Renal cortical epithelial cell (primary cell): ENCODE measurements around the gene APCDD1L. TPM values are rescaled to one million over a fixed set of nuclear protein-coding genes. Genes with fewer than 3 reads are reported as not detected.
A peak's percentile ranks its signal among the peaks of the same experiment; 100 is the strongest.
"Not testable (repeated sequence)": the region's sequence is repeated elsewhere in the genome, so short reads cannot be mapped to it uniquely, and the experiment has no call there.

Experiments
- DNase-seq: peaks from one replicate; pipeline ENCODE4 v3.0.0-alpha.2; 2011; ENCODE audit warnings: low read depth
- total RNA-seq: library from RNA; depleted of rRNA; stranded (reverse); fragments of >200 nt; gene quantifications from 2 replicates; pipeline ENCODE4 v1.2.3, GENCODE V29; 2014

The APCDD1L gene
- total RNA-seq, 1 donor from 2014 or later: 13.7 TPM

DNA sequence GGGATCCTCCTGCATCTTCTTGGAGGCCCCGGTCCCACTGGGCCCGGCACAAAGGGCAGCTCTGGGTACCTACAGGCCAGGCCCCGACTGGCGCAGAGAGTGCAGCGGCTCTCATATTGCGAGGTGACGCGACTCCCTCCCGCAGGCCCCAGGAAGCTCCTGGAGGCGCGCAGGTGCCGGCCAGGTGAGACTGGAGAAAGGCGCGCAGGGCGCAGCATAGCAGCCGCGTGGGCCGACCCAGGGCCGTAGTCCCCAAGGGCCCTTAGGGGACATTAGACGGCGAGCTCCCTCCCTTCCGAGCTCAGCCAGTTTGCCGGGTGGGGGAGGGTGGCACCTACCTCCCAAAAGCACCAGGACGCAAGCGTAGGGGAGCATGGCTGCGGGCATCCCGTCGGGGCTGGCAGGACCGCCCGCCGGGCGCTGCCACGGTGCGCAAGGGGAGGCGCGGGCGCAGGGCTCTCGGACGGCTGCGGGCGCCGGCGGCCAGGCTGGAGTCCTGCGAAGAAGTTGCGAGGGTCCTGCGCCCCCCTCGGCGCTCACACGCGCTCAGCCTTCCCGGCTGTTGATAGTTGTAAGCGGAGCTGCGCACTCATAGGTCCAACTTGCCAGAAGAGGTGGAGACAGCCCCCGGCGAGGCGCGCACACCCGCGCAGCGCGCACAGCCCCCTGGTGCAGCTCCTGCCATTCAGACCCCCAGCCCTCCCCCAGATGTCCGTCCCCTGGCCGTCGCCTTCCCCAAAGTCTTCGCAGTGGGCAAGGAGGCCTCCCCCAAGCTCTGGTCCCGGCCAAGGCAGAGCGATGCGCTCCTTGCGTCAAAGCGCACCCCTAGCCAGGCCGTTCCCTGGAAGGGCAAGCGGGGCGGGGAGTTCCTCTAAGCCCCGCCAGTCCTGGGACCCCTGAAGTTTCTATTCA is 622 bp downstream of the APCDD1L start:
- DNase-seq: no peak

DNA sequence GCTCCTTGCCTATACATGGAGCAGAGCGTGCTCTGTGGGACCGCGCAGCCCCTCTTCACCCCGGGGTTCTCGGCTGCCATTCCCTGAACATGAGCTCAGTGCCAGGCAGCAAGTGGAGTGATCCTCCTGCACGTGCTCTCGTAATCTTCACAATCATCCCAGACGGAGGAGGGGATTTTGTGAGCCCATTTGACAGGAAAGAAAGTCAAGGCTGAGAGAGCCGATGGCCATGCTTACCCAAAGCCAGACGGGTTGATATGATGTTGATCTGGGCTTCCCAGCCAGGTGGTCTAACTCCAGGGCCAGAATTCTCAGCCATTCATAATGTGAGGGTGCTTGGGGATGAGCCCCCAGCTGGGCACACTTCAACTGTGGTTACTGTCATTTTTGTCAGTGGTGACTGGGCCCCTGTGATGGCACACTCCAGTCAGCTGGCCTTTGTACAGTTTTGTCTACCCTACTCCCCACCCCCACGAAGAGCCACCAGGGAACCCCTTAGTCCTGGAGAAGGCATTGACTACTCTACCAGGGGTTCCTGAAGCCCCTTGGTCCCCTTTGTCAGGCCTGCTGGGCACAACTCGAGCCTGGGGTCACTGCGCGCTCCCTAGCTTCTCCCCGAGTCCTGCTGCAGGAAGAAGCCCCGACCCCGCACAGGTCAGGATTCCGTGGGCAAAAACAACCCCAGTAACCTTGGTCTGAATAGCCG is 1.5 kb downstream of the APCDD1L start:
- DNase-seq: no peak

DNA sequence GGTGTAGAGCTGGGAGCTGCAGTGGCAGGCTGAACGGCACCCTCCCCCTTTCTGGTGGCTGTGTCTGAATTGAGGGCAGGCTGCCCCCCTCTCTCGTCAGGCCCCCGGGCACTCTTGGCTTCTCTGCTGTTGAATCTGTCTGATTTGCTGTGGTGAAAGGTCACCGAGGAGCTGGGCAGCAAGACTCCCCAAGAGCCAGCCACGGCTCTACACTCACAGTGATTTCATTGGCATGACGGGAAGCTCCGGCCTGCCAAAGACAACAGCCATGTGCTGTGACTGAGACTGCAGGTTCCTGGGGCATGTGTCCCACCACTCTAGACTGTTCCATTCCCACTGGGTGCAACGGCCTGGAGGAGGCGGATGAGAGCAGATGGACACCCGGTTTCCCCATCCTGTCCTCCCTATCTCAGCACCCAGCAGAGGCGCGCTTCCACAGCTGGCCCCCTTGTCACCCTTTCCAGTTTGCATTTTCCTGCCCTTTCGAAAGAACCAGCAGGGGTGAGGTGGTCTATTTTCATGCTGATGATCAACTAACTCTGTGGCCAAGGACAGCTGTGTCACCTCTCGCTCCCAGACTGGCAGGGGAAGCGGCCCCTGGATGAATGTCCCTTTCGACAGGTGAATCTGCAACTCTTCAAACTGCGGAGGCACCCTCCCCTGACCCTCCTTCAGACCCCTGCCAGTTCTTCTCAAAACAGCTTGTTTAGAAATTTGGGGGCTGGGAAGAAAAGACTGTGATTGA is 2.2 kb downstream of the APCDD1L start:
- no peak for DNase-seq

DNA sequence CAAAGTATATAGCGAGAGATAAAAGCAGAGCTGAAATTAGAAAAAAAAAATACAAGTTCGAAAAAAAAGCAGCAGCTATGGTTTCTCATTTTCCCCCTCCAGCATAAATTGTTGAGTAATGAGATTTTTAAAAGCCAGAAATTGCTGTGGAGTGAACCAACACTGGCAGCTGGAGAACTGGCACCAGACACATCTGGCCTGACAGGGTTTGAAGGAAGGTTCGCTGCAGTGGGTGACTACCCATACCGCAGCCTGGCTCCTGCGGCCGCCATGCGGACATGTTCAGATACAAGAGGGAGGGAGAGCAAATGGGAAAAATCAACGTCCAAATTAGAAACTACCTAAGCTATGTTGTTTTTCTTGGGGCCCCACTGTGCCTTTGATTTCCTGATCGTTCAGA is 3.3 kb downstream of the APCDD1L start:
- DNase-seq: no peak

DNA sequence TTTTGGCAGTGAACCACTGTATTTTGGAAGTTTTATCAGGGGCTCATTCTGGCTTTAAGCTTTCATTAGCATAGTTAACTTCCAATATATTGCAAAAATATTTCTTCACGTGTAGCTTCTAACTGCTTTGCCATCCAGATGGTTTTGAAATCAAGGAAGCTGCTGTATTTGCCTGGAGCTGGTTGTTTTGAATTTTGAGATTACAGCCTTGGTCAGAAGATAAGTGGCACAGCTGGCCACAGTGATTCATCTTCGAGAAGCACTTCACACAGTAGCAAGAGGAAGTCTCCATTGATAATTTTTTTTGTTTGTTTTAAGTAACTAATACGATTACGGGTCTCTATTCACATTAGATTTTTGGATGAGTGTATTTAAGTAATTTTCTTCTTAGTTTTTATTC is 3.8 kb downstream of the APCDD1L start:
- peak; percentile 11 for DNase-seq

DNA sequence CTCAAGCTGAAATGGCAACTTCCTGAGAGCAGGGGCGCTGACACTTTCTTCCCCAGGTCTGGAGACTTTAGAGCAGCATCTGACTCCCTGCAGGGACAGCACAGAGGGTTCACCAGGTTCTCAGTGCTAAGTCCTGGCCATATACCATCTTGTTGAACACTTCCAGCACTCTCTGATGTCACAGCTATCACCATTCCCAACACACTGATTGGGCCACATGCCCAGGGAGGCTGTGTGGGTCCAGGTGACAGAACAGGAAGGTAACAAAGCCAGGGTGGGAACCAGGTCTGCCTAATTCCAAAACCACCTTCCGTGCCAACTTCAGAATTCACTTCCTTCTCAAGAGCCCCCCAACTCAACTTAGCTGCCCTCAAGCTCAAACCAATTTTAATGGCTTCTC is 4.3 kb downstream of the APCDD1L start:
- DNase-seq: no peak

DNA sequence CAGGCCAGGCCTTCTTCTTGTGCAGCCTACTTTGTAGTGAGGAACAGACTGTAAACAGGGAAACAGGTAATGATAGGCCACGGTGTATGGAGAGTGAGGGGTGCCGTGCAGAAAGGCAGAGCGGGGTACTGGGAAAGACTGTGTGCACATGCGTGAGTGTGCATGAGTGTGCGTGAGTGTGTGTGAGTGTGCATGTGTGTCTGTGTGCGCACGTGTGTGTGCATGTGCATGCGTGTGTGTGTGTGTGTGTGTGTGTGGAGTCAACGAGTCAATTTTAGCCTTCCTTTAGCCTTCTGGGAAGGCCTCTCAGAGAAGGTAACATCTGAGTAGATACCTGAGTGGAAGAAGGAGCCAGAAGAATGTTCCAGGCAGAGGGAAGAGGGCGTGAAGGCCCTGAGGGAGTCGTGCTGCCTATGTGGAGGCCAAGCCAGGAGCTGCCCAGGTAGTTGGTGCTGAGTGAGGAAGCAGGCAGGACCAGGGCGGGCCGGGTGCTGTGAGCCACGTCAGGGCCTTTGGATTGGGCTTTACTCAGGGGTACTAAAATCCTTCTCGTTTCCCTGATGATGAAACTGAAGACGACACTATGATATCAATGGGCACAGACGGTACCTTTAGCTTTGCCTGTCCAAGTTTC is 6.3 kb downstream of the APCDD1L start:
- no peak for DNase-seq

DNA sequence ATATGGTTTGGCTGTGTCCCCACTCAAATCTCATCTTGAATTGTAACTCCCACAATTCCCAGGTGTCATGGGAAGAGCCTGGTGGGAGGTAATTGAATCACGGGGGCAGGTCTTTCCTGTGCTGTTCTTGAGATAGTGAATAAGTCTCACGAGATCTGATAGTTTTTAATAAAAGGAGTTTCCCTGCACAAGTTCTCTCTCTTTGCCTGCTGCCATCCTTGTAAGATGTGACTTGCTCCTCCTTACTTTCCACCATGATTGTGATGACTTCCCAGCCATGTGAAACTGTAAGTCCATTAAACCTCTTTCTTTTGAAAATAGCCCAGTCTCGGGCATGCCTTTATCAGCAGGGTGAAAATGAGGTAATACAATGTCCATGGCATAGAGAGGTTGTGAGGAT is 8.2 kb downstream of the APCDD1L start:
- not testable (repeated sequence) for DNase-seq

DNA sequence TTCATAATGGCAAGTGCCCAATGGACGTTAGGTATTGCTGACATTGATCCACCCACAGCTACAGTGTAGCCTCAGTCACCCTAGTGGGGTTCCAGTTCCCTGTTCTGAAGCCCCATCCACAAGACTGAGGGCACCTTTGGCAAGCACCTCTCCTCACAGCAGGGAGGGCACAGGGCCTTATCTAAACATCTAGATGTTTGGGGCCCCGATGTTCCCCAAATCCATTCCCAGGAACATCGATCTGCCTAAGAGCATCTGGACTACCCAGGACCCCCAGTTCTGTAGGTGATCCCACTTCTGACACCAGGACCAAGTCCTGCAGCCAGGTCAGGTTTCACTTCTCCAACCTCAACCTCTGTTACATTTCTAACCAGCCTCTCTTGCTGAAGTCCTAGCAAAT is 10.6 kb downstream of the APCDD1L start:
- DNase-seq: no peak

DNA sequence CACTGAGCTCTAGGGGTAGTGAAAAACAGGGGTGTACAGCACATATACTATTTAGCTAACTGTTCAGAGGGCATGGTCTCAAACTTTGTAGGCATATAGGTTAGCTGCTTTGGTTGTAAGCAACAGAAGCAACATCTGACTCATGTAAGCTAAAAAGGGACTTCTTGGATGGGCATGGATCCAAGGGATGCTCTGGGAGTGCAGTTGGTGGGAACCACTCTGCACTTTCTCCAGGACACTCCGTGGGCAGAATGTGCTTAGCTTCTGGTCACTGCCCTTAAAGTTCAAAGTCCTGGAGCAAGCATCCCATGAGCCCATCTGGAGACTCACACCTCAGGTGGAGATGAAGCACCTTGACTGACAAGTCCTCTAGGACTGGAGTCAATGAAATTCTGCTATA is 11.5 kb downstream of the APCDD1L start:
- DNase-seq: no peak

DNA sequence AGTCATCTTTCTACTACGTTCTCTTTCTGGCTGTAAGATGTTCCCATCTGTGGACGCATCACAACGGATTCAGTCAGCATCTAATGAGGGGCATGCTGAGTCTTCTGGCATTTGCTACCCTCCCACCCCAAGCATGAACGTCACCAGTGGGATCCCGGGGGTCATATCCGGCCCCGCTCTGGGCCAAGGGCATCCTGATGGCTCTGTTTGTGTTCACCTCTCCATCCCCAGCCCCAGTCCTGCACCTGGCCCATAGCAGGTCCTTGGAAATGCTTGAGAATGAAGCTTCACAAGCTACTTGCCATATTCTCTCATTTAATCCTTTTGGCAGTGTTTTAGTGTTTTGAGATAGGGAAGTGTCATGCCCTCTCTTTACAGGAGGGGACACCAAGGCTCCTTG is 14.9 kb downstream of the APCDD1L start:
- DNase-seq: no peak

DNA sequence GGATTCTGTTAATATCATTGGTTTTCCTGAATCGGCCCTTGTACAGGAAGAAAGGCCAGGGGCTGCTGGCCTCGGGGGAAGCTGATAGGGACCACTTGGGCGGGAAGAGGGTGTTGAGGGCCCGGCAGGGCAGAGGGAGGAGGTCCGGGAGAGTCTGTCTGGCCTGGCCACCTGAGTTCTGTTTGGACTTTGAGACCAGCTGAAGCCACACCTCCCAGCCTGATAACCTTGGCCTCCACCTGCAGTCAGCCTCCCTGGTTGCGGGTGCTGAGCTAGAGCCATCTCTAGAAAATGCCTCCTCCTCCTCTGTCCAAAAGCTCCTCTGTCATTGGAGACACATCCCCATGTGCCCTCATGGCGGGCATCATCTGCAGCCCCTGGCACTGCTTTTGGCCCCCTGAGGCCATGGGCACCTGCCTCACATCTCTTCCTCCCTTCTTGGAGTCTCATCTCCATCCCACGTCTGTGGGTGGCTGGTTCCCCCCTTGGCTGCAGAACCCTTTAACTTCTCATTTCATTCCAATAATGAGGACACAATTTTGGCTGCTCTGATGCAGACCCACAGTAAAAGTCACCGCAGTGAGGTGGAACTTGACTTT is 16.6 kb downstream of the APCDD1L start:
- no peak for DNase-seq

DNA sequence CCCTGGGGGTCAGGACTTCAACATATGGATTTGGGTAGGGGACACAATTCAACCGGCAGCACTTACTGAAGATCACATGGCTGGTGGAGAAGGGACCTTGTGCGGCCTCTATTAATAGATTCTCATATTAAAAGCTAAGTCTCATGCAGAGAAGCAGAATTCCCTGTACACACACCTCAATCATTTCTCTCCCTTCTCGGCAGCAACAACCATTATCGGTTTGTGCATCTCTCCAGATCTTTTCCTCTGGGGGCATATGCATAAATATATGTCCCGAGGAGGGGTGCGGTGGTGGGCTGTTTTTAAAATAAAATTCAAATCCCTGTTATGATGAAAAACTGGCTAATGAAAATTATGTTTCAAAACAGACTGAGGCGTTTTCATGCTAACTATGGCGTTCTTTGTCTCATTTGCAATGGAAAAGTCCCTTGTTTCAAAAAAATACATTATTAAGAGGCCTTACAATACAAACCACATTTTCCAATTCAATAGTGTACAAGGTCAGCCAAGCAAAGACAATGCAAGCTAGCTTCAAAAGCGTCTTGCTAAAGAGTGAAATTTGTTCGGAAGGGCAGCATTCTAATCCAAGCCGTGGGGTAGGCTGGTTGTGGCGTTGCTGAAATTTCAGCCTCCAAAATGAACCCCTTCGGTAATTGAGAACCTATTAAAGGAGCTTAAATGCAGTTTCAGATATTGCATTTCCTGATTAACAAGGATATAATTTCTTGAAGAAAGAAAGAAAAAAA is 17.3 kb downstream of the APCDD1L start:
- DNase-seq: no peak

DNA sequence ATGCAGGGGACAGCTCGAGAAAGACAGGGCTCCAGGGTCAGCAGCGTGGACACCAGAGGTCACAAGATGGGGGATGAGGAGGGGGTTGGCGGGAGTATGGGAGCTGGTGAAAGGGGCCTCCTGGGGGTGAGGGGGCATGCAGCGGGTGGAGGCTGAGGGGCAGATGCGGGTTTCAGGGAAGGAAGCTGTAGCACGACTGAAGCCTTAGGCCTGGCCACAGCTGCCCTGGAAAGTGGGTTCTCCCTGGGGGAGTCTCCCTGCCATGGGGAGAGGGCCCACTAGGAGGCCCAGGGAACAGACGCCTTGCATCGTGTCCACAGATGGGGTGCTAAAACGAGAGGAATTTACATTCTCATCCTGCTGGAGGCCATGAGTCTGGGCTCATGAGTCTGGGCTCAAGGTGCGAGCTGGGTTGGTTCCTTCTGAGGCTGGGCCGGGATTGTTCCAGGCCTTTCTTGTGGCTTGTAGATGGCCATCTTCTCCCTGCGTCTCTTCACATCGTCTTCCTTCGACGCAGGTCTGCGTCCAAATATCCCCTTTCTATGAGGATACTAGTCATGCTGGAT is 18.0 kb downstream of the APCDD1L start:
- DNase-seq: no peak

DNA sequence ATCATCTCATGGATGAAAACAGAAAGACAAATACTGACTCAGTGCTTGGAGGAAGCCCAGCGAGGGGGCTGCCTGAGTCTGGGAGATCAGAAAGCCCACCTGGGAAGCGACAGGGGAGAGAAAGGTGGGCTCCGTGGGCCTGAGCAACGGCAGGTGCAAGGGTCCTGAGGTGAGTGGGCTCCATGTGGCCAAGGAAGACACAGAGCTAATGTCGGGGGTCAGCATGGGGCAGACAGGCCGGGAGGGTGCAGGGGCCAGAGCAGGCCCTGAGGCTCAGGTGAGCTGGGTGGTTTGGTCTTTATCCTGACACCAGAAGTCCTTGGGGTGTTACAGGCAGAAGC is 18.8 kb downstream of the APCDD1L start:
- no peak for DNase-seq

DNA sequence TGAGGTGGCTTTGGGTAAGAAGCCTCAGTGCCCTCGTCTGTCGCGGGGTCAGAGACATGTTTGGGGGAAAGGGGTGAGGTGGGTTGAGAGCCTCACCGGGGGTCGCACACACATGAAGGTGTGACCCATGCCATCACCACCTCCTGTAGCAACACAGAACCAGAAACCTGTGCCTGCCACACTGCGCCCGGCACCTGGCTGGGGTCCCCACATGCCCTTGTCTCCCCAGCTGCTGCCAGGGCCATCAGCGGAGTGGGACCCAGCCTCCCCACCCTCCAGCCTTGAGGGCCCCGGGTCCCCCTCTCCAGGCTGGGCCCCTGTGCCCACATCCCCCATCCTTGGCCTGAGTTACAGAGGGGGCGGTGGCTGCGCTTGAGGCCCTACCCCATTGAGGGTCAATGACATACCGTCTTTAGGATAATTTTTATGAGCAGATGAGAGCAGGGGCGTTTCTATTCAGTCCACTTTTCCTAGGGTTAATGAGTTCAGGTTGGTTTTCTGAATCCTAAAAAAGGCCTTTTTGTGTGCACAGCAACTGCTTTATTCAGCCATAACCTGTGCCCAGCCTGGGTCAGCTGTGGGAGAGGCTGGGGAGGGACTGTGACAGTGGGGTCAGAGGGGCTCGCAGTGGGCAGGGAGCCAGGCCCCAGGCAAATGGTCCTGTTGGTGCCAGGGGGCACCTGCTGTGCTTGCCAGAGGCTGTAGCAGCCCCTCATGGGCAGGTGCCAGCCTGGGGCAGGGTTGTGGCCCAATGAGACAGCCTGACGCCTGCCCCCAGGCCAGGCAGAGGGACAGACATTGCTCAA is 19.4 kb downstream of the APCDD1L start:
- no peak for DNase-seq

DNA sequence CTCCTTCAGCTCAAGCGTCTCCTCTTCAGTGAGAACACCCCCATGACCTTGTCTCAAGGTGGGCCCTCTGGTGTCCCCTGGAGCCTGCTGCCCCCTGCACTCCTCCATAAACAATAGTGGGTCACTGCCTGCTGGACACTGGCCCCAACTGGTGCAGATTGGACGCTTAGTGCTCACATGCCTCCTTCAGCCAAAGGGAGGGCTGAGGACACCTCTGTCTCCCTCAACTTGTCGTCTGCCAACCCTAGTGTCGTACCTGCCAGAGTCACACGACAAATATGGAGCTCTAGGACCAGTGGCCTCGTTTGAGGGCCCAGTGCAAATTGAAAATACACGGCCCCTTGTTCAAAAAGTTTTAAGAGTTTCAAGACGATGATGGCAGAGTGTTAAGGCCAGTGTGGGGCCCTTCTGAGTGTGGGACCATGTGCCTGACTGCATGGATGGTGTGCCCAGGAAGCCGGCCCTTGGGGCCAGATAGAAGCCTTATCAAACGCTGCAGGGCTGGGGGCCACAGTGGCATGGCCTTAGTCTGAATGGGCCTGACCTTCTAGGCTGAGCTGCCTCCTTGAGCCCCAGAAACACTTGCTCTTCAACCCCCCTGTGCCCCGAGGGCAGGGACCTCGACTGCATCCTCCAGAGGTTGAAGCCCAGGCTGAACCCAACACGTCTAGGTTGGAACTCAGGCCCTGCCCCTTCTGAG is 20.1 kb downstream of the APCDD1L start:
- DNase-seq: no peak

DNA sequence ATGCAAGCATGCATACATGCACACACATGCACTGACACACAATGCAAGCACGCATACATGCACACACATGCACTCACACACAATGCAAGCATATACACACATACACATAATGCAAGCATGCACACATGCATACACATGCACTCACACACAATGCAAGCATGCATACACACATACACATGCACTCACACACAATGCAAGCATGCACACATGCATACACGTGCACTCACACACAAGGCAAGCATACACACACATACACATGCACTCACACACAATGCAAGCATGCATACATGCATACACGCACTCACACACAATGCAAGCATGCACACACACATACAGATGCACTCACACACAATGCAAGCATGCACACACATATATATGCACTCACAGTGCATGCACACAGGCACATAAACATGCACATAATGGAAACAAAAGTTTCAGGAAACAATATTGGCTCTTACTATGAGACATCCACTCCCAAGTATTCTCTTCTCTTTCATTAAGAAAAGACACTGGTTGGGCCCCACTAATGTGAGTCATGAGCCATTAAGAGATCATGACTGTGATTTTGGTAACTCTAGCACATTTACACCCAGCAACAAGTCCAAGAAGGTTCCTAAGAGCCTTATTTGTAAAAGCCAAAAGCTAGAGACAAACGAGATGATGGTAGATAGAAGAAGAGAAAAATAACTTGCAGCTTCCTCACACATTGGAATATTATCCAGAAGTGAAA is 22.2 kb downstream of the APCDD1L start:
- DNase-seq: no peak
